ENCODE measurements around the gene GMCL2. TPM values are rescaled to one million over a fixed set of nuclear protein-coding genes. Genes with fewer than 3 reads are reported as not detected.

The GMCL2 gene
- total RNA-seq, 2 experiments from 2014 or later: not detected

GRCh38 chr5:178225174-178225573 lies 38.0 kb upstream of the GMCL2 start:
- Histone ChIP-seq H3K9me3 (ENCODE audit: low read length) (no peaks in the 10 kb centered on the region), H2AFZ (ENCODE audit: low read length) (no peak overlapping the region), H3K4me2 (ENCODE audit: low read length) (no peak overlapping the region), H4K20me1 (ENCODE audit: insufficient read depth, low read length) (no peaks in the 10 kb centered on the region), H3K4me3 (ENCODE audit: low read depth, low read length, poor library complexity, severe bottlenecking) (no peak overlapping the region), H3K9me2 (ENCODE audit: insufficient read depth, low read length) (no peaks in the 10 kb centered on the region), H3K4me1 (ENCODE audit: insufficient read depth, low read length, poor library complexity, severe bottlenecking) (peaks cover 2% of the 10 kb centered on the region), H3K27ac (ENCODE audit: low read depth, low read length, poor library complexity, severe bottlenecking) (no peak overlapping the region), H3K79me2 (ENCODE audit: insufficient read depth, low read depth, low read length) (peaks cover 9% of the 10 kb centered on the region; the same call in 1 of the 2 replicates), H3K36me3 (ENCODE audit: insufficient read depth, low read length) (peaks cover 97% of the 10 kb centered on the region)
- BruUV-seq (replicated peaks): no TSS peak
- TF ChIP-seq EZH2phosphoT487 (IDR thresholded peaks at IDR 0.05; ENCODE audit: borderline replicate concordance, low read depth, low read length) (no peak), CTCF (conservative IDR thresholded peaks at IDR 0.05; ENCODE audit: low read length) (no peak)
- ChIA-PET POLR2A (no interaction called here), CTCF (ENCODE audit: unreplicated experiment) (no interaction called here)
- no peak for DNase-seq (ENCODE audit: low spot score)
- intact Hi-C loops (cut with micrococcal nuclease; ENCODE audit: unreplicated experiment): no loop called here

- DNase-seq (ENCODE audit: low spot score): no peak
- H2AFZ ChIP-seq (ENCODE audit: low read length): no peak overlapping the region
- H4K20me1 ChIP-seq (ENCODE audit: insufficient read depth, low read length): no peaks in the 10 kb centered on the region
- no peak for TF ChIP-seq EZH2phosphoT487 (IDR thresholded peaks at IDR 0.05; ENCODE audit: borderline replicate concordance, low read depth, low read length)
- TF ChIP-seq CTCF (conservative IDR thresholded peaks at IDR 0.05; ENCODE audit: low read length): no peak
- no peak overlapping the region for H3K4me2 ChIP-seq (ENCODE audit: low read length)
- H3K9me3 ChIP-seq (ENCODE audit: low read length): no peaks in the 10 kb centered on the region
- H3K27ac ChIP-seq (ENCODE audit: low read depth, low read length, poor library complexity, severe bottlenecking): no peak overlapping the region
- CTCF ChIA-PET (ENCODE audit: unreplicated experiment): no interaction called here
- H3K4me1 ChIP-seq (ENCODE audit: insufficient read depth, low read length, poor library complexity, severe bottlenecking): no peaks in the 10 kb centered on the region
- intact Hi-C loops (cut with micrococcal nuclease; ENCODE audit: unreplicated experiment): no loop called here
- H3K9me2 ChIP-seq (ENCODE audit: insufficient read depth, low read length): no peaks in the 10 kb centered on the region
- POLR2A ChIA-PET: interaction anchor here (0.6 kb wide), 1 partner anchor 1203 kb away, joined by 4 read pairs; no protein-coding TSS in a partner anchor
- no TSS peak for BruUV-seq (replicated peaks)
- H3K4me3 ChIP-seq (ENCODE audit: low read depth, low read length, poor library complexity, severe bottlenecking): no peak overlapping the region
- H3K36me3 ChIP-seq (ENCODE audit: insufficient read depth, low read length): peaks cover 96% of the 10 kb centered on the region
- H3K79me2 ChIP-seq (ENCODE audit: insufficient read depth, low read depth, low read length): peaks cover 1% of the 10 kb centered on the region; the same call in 1 of the 2 replicates
These were observed 37.2 kb upstream of the GMCL2 start for GRCh38 chr5:178224403-178224802.

GRCh38 chr5:178223828-178224335 lies 36.7 kb upstream of the GMCL2 start:
- no peak overlapping the region for H3K4me3 ChIP-seq (ENCODE audit: low read depth, low read length, poor library complexity, severe bottlenecking)
- TF ChIP-seq EZH2phosphoT487 (IDR thresholded peaks at IDR 0.05; ENCODE audit: borderline replicate concordance, low read depth, low read length) (no peak), CTCF (conservative IDR thresholded peaks at IDR 0.05; ENCODE audit: low read length) (no peak)
- no peaks in the 10 kb centered on the region for H3K9me2 ChIP-seq (ENCODE audit: insufficient read depth, low read length)
- H2AFZ ChIP-seq (ENCODE audit: low read length): no peak overlapping the region
- ChIA-PET CTCF (ENCODE audit: unreplicated experiment) (no interaction called here), POLR2A (no interaction called here)
- H4K20me1 ChIP-seq (ENCODE audit: insufficient read depth, low read length): no peaks in the 10 kb centered on the region
- H3K27ac ChIP-seq (ENCODE audit: low read depth, low read length, poor library complexity, severe bottlenecking): no peak overlapping the region
- H3K79me2 ChIP-seq (ENCODE audit: insufficient read depth, low read depth, low read length): 0 out of 2 replicates have a peak, but pooled peaks cover under 1% of the 10 kb centered on the region
- peaks cover 96% of the 10 kb centered on the region for H3K36me3 ChIP-seq (ENCODE audit: insufficient read depth, low read length)
- H3K4me1 ChIP-seq (ENCODE audit: insufficient read depth, low read length, poor library complexity, severe bottlenecking): no peaks in the 10 kb centered on the region
- no peak for DNase-seq (ENCODE audit: low spot score)
- intact Hi-C loops (cut with micrococcal nuclease; ENCODE audit: unreplicated experiment): no loop called here
- H3K9me3 ChIP-seq (ENCODE audit: low read length): no peaks in the 10 kb centered on the region
- BruUV-seq (replicated peaks): no TSS peak
- no peak overlapping the region for H3K4me2 ChIP-seq (ENCODE audit: low read length)

All from OCI-LY7 (cell line).